HG03097 (cell line): ENCODE measurements around the gene TRPM2.

Experiments
- ATAC-seq: cut with Tn5 transposase; IDR thresholded peaks from one replicate; pipeline ENCODE4 v1.9.1; 2021; ENCODE audit not compliant: unreplicated experiment, low FRiP score

The TRPM2 gene

DNA sequence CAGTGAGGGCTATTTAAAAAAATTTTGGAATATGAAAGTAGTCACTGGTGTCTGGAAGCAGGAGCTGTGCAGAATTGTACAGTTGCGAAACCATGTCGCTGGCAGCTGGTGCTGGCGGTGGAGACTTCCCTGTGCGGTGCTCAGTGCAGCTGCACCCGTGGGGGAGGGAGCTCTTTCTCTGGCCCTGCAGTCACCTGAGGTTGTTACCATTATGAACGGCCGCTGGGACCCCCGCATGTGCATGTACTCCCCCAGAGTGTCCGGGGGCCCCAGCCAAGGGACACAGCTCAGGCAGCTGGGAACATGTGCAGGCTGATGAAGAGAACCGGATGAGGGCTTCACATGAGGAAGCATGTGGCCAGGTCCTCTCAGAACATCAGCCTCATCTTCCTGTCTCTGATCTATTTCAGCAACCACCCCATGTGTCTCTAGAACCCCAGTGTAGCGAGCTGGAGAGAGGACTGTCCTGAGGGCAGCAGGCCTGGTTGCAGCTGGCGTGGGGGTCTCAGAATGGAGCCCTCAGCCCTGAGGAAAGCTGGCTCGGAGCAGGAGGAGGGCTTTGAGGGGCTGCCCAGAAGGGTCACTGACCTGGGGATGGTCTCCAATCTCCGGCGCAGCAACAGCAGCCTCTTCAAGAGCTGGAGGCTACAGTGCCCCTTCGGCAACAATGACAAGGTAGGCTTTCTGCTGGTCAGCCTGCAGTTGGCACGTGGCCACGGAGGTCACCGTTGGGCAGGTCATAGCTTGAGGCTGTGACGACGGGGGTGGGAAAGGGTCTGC is at the start of gene TRPM2:
TRPM2 (plus strand) TSS at position 431 of the 780 bp plus-strand sequence; CDS start at position 511, 80 bp downstream.
- ATAC-seq = no peak

DNA sequence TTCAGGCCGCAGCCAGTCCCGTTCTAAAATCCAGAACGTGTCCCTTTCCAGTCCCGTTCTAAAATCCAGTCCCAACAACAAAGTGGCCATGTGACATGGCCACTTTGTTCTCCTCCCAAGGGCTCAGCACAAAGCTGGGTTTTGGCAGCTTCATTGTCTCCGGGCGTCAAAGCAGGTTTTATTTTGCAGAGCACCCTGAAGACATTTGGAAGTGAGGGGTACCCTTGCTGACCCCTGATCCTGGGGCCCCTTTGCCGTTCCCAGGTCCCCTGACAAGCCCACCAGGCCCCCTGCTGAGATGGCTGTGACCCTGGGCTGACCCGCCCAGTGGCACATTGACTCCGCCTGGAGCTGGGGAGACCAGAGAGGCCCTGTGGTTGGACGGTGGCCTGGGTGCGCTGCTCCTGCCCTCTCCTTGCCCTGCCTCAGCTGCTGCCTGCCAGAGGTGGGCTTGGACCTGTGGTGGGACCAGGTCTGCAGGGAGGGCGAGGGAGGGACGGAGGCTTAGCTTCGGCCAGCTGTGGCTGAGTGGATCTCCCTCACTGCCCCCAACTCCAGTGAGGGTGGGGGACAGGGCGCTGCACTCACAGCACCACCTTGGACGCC is 49.3 kb upstream of the TRPM2 start:
- no peak for ATAC-seq

DNA sequence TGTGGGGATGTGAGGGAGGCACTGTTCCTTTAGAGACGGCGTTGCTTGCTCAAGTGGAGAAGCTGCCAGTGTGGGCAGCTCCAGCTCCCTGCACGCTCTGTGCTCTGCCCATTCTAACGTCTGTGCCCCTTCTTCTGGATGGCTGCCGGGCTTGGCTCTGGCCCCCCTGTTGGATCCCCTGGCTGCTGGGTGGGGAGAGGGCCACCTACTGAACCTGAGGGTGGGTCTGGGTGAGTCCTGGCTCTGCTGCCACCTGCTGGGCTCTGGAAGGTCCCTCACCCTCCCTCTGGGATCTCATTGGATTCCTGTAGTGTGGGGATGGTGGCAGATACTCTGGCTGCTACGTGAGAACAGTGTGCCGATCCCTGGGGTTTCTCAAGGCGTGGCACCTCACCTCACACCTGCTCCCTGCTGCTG is 48.5 kb upstream of the TRPM2 start:
- ATAC-seq = no peak

DNA sequence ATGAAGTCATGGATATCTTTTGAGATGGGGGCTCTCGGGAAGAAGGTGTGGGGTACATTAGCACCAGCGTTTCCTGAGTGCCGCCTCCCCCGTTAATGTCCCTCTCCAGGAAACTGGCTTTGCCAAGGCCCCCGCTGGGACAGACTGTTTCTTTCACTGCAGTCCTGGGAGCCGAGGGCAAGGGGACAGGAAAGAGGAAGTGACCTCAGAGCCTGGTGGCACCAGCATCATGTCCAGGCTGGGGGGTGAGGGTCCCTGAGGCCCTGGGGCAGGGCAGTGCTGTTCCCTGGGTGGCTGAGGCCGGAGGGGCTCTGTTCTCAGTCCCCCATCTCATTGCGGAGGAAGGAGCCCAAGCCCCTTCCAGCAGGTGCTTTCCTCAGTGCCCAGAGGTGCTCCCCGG is 47.7 kb upstream of the TRPM2 start:
- ATAC-seq = no peak

DNA sequence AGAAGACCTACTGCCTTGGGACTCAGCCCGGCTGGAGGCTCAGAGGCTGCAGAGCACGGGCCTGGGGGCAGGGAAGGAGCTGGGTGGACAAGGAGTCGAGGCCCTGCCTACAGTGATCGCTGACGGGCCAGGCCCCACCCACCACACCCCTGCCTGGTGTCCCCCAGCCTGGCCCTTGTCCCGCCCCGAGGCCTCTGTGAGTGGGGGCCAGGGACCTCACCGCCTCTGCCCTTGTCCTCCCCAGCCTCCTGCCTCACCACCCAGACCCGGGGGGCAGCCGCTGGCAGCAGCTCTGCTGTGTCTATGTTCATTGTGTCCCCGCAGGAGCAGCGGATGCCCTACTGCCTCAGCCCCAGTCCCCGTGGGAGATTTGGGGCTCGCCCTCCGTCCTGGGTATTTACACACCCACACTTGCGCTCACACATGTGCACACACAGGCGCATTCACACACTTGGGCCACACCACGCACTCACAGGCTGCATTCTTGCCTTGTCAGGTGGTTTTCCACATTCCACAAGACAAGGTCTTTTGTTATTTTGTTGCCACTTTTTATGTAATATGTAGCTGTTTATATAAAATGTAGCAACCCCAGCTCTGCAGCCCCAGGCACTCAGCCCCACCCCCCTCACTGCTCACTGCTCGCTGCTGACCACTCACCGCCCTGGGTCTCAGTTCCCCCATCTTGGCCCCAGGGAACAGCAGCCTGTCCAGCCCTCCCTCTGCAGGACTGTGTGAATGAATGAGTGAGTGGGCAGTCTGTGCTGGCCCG is 46.3 kb upstream of the TRPM2 start:
- ATAC-seq = no peak

DNA sequence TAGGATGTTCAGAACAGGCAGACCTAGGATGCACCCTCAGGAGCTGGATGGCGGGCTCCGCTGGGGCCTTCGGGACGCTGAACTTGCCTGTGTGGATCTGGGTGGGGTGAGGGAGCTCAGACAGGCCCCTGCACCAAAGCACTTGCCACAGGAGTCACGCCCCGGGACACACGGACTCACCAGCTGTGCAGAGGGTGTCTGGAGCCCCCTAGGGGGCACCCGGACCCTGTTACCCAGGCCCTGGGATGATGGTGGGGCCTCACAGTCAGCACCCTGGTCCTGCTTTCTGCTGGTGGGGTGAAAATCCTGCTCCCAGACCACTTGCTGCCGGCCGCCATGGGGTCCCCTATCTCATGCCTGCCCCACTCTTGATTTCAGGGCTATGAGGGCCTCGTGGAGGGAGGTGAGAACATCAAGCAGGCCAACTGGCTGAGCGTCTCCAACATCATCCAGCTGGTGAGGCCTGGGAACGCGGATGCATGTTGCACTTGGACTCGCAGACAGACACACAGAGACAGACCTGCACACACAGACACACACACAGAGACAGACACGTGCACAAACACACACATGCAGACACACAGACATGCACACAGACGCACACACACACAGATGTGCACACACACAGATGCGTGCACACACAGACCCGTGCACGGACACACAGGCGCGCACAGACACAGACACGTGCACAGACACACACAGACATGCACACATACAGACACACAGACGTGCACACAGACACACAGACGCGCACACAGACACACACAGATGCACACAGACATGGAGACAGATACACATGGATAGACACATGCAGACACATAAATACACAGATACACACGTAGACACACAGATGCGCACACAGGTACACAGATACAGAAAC is 42.6 kb upstream of the TRPM2 start:
- no peak for ATAC-seq

DNA sequence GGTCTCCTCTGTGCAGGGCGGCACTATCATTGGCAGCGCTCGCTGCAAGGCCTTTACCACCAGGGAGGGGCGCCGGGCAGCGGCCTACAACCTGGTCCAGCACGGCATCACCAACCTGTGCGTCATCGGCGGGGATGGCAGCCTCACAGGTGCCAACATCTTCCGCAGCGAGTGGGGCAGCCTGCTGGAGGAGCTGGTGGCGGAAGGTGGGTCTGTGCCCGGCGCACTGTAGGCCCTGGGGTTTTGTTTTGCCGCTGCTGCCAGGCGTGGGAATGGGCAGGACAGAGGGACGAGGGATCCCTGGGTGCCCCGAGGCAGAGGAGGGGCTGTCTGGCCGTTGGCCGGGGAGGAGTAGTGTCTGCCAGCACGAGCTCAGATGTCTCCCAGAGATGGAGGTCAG is 41.3 kb upstream of the TRPM2 start:
- no peak for ATAC-seq

DNA sequence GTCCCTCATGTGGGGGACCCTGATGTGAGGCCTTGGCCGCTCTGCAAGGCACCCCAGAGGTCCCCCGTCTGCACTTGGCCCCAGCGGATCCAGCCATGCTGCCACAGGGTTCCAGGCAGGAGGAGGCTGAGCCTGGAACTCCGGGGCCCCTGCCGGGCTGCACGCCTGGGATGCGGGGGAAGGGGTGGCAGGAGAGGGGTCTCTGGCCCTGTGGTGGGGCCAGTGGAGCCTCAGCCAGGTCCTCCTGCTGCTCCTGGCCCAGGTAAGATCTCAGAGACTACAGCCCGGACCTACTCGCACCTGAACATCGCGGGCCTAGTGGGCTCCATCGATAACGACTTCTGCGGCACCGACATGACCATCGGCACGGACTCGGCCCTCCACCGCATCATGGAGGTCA is 40.7 kb upstream of the TRPM2 start:
- no peak for ATAC-seq

DNA sequence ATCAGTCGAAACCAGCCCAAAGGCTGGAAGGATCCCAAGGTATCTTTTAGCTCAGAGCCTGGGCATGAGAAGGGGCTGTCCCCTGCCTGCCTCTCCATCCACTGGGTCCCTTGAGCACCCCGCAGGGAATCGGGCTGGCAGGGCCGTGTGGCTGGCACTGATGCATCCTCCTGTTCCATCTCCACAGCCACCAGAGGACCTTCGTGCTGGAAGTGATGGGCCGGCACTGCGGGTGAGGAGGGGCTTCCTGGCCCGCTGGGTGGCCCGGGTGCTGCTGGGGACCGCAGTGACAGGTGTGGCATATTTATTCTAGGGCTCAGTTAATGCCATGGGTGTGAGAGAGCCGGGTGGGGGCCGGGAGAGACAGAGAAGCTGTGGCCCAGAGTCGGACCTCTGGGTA is 40.0 kb upstream of the TRPM2 start:
- no peak for ATAC-seq

DNA sequence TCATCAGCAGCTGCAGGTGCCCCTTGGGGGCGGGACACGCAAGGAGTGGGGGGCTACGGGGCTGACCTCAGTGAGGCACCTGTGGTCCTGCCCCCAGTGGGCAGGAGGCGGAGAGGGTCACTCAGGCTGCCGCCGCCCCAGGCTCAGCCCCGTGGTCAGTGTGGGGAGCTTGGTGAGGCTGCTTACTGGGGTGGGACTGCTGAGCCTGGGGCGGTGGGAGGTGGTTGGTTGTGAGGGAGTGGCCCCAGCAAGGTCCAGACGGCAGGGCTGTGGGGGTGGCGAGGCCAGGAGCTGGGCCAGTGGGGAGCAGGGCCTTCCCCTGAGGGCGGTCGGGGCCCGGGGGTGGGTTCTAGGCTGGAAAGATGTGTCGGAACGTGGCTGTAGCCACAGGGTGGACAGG is 39.3 kb upstream of the TRPM2 start:
- ATAC-seq = no peak

DNA sequence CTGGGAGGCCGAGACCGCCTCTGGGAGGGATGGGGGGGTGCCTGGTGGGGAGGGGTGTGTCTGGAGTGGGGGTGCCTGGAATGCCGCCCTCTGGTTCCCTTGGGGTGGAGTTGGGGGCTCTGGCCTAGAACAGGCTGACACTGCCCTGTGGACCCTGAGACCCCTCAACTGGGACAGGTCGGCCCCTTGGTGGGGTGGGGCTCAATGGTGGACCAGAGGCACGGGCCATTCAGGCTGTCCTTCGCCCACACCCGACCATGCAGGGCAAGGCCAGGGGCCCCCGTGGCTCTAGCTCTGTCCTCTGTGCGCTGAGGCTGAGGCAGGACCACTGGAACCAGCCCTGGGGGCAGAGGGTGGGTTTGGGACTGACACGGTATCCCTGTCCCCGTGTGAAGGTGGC is 38.9 kb upstream of the TRPM2 start:
- no peak for ATAC-seq

DNA sequence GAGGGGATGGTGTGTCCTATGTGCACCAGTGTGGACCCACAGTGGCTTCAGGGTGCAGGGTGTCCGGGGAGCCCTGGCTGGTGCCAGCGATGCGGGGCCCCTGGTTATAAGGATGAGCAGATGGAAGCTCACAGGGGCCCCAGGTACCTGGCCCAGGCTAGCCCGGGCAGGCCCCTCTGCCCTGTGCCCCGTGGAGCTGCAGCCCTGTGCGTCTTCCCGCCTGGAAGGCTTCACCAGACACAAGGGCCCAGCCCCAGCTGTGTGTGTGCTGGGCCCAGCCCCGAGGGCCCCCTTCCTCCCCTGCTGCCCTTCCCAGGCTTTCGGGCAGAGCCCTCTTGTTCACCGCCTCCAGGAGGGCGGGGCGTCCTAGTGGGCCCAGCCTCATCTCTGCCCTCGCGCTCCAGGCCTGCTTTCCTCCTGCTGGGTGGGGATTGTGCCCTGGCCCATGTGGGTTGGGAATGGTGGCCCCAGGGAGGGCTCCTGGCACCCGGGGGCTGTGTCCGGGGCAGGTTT is 37.7 kb upstream of the TRPM2 start:
- ATAC-seq = no peak

DNA sequence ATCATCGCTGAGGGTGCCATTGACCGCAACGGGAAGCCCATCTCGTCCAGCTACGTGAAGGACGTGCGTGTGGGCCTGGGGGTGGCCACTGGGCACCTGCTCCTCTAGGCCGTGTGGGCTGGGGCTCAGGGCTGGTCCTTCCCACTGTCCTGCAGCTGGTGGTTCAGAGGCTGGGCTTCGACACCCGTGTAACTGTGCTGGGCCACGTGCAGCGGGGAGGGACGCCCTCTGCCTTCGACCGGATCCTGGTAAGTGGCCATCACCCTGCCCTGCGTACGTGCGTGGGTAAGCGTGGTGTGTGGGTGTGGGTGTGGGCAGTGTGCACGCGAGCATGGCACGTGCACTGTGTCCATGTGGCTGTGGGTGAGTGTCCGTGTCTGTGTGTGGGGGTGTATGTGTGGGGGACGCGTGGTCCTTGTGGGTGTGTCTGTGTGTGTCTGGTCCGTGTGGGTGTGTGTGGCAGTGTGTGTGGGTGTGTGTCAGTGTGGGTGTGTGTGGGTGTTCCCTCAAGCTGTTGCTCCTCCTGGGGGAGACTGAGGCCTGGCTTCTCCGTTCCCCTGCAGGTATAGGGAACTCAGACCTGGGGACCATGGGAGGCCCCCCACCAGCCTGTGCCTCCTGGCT is 37.0 kb upstream of the TRPM2 start:
- no peak for ATAC-seq

DNA sequence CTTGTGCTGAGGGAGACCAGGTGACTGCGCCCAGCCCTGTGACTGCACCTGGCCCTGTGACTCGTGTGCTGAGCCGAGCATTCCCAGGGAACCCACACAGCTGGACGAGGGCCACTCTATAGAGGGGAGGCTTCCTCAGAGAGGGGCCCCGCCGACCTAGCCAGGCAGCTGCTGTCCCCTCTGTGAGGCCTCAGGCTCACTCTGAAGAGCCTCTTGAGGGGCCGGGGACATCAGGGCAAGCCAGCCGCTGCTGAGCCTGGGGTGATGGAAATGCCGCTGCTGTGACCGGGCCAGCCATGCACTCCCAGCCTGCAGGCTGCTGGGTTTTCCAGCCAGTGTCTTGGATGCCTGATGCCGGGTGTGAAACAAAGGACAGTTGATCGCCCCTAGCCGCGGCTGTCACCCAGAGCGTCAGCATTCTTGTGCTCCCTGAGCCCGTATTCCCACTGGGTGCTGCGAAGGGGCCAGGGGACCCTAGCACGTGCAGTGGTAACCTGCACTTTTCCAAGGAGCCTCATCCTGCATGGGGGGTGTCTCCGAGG is 36.1 kb upstream of the TRPM2 start:
- ATAC-seq = no peak

DNA sequence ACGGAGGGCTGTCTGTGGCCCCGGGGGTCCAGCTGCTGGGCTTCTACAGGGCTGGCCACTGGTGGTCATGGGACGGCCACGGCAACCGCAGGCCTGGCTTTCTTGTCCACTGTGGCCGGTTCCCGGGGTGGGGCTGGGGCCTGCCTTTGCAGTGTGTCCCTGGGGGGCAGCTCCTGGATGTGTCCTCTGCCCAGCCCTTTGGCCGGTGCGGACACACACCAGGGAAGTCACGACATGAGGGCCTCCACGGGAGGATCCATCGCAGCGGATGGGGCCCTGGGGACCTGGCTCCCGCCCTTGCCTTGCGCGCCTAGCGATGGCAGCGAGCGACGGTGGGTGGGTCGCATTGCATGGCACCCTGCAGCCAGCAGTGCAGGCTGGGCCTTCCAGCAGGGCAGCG is 35.5 kb upstream of the TRPM2 start:
- no peak for ATAC-seq

DNA sequence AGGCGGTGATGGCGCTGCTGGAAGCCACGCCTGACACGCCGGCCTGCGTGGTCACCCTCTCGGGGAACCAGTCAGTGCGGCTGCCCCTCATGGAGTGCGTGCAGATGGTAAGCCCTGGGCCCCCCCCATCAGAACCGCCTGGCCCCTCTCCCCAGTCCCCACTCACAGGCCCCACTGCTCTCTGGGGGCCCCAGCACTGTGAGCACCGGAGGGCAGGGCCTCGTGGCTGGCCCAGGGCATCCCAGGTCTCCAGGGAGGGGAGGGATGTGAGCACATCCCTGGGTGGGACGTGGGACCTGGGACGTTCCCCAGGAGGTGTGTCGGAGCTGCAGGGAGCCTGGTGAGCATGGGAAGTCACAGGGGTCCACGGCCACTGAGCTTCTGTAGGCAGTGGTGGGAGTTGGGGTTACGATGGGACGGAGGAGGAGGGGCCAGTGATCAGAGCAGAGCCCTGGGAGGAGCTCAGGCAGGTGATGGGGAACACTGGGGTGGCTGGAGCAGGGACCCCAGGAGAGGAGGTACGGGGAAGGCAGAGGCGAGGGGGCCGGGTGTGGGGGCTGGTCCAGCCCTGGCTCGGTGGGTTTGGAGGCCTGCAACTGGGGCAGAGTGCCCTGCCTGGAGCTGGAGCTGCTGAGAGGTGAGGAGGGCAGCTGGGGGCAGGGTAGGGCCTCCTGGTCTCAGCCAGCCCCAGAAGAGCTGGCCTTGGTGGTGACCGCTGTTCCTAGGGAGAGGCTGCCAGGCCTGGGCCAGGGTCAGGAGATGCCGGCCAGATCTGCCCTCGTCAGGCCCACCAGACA is 34.7 kb upstream of the TRPM2 start:
- no peak for ATAC-seq

DNA sequence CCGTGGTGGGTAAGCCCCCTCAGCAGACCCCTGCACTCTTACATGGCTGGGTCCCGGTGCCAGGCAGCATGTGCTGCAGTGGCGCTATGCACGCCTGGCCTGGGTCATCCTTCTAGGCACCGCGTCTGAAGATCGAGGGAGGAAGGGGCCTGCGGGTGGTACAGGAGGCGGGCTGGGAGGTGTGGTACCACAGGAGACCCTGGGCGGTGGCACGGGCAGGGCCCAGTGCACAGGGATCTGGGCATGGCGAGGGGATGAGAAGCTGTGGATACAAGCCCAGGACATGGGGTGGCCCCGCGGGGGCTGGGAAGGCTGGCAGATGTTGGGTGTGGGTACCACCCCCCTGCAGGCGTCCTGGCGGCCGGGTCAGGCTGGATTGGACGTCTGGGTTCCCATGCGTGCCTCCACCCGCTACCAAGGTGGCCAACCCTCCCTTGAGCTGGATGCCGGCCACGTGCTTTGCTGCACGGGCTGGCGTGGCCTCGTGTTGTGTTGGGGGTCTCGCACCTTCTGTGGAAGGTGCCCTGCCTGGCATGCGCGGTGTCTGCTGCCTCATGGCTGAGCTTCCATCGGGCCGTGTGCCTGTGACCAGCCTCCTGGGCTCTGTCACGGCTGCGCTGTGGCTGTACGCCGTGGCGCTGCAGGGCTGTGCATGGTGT is 33.9 kb upstream of the TRPM2 start:
- ATAC-seq = no peak

DNA sequence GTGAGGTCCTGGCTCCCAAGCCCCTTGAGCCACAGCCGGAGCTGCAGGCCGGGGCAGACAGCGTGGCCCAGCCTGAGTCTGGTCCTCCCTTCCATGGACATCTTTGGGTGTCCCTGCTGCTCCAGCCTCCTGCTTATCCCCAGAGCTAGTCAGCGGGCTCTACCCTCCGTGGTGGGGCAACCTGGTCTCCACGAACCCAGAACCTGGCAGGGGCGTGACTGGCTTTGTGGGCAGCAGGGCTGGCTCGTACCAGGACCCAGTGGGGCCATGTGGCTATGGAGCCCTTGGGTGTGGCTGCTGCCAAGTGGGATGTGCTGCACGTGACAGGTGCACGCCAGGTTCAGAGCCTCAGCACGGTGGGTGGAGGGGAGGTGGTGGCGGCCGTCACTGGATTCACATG is 32.6 kb upstream of the TRPM2 start:
- no peak for ATAC-seq
